GM21619 (cell line): ENCODE measurements around the gene S100PBP.
A peak's percentile ranks its signal among the peaks of the same experiment; 100 is the strongest.

Experiments
- ATAC-seq: cut with Tn5 transposase; IDR thresholded peaks from one replicate; pipeline ENCODE4 v1.9.1; 2021; ENCODE audit not compliant: unreplicated experiment

The S100PBP gene

DNA sequence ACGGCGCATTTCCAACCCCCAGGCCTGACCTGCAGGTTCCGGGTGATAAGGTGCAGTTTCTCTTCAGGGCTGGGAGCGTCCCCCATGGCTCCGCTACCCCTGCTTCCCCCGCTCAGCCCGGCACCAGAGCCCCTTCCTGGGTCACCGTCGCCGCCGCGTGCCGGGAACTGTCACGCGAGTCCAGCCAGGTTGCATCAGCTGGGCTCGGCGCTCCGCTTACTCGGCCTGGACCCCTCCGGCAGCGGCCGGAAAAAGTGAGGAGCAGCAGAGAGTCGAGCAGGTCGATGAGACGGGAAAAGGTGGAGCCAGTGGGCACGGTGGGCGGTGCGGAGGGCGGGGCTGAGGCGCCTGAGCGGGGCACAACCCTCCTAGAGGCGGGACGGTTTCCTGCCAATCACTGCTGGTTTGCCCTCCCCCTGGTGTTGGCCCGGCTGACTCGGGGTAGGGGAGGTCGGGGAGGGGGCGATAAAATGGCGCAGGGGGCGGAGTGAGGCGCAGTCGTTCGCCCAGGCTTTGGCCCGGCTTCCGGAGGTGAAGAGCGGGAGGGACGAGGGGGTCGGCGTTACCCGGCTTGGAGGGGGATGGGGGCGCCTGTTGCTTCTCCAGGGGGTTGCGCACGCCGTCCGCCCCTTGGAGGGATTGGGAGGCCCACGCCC lies at the start of gene S100PBP, which contains the start of gene YARS1:
S100PBP (plus strand) TSS at position 495 of the 656 bp plus-strand sequence. CDS start 8,447 bp downstream, outside the sequence.
YARS1 (minus strand) TSS at position 200 of the 656 bp plus-strand sequence; CDS start at position 86, 114 bp downstream.
- peak; percentile 77 for ATAC-seq

DNA sequence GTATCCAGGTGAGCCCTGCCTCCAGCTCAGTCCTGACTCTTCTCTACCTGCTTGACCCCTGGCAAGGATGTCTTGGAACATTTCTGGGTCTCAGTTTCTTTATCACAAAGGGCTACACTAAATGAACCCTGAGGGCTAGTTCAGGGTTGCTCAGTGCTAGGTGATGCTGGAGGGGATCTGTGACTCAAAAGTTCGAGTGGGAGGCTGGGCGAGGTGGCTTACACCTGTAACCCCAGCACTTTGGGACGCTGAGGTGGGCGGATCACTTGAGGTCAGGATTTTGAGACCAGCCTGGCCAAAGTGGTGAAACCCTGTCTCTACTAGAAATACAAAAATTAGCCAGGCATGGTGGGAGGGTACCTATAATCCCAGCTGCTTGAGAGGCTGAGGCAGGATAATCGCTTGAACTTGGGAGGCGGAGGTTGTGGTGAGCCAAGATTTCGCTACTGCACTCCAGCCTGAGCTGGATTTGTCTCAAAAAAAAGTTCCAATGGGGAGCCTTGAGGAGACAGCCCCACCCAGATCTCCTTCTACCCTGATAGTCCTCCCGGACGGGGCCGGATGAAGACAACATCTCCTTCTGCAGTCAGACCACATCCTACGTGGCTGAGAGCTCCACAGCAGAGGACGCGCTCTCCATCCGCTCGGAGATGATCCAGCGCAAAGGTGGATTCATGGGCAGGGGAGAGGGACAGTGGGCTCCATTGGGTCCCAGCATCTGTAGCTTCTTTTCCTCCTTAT lies 49.2 kb upstream of the S100PBP start:
- no peak for ATAC-seq

DNA sequence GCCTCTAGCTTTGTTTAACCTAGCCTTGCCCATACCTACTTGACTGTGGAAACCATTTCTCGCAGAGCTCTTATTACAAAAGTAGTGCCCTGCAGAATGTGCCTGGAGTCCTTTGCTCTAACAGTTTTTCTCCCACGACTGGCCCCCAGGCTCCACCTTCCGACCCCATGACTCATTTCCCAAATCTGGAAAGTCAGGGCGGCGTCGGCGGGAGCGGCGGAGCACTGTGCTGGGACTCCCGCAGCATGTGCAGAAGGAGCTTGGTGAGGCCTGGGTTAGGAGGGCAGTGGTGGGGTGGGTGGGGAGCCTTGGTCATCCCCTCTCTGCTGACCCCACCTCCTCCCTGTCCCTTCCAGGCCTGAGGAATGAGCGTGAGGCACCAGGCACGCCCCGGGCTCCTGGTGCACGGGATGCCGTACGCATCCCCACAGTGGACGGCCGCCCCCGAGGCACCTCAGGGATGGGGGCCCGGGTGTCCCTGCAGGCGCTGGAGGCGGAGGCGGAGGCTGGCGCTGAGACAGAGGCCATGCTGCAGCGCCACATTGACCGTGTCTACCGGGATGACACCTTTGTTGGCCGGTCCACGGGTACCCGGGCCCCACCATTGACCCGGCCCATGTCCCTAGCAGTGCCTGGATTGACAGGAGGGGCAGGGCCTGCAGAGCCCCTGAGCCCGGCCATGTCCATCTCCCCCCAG lies 47.8 kb upstream of the S100PBP start:
- ATAC-seq, result no peak

DNA sequence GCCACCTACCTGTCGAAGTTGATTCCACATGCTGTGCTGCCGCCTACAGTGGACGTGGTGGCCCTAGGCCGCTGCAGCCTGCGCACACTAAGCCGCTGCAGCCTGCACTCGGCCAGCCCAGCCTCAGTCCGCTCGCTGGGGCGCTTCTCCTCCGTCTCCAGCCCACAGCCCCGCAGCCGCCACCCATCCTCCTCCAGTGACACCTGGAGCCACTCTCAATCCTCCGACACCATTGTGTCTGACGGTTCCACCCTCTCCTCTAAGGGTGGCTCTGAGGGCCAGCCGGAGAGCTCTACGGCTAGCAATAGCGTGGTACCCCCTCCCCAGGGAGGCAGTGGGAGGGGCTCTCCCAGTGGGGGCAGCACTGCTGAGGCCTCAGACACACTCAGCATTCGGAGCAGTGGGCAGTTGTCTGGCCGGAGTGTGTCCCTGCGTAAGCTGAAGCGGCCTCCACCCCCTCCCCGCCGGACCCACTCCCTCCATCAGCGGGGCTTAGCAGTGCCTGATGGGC lies 47.2 kb upstream of the S100PBP start:
- ATAC-seq, result no peak

DNA sequence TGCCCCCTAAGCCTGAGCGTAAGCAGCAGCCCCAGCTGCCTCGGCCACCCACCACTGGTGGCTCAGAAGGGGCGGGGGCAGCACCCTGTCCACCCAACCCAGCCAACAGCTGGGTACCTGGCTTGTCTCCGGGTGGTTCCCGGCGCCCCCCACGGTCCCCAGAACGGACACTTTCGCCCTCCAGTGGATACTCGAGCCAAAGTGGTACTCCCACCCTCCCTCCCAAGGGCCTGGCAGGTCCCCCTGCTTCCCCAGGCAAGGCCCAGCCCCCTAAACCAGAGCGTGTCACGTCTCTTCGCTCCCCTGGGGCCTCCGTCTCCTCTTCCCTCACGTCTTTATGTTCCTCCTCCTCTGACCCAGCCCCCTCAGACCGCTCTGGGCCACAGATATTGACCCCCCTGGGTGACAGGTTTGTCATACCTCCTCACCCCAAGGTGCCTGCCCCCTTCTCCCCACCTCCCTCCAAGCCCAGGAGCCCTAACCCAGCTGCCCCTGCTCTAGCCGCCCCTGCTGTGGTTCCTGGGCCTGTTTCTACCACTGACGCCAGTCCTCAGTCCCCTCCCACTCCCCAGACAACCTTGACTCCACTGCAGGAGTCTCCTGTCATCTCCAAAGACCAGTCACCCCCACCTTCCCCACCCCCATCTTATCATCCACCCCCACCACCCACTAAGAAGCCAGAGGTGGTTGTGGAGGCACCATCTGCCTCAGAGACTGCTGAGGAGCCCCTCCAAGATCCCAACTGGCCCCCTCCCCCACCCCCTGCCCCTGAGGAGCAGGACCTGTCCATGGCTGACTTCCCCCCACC lies 46.5 kb upstream of the S100PBP start:
- ATAC-seq, result no peak

DNA sequence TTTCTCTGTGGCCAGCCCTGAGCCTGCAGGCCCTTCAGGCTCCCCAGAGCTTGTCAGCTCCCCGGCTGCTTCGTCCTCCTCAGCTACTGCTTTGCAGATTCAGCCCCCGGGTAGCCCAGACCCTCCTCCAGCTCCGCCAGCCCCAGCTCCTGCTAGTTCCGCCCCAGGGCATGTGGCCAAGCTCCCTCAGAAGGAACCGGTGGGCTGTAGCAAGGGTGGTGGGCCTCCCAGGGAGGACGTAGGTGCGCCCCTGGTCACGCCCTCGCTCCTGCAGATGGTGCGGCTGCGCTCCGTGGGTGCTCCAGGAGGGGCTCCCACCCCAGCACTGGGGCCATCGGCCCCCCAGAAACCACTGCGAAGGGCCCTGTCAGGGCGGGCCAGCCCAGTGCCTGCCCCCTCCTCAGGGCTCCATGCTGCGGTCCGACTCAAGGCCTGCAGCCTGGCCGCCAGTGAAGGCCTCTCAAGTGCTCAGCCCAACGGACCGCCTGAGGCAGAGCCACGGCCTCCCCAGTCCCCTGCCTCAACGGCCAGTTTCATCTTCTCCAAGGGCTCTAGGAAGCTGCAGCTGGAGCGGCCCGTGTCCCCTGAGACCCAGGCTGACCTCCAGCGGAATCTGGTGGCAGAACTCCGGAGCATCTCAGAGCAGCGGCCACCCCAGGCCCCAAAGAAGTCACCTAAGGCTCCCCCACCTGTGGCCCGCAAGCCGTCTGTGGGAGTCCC lies 45.7 kb upstream of the S100PBP start:
- ATAC-seq, result no peak

DNA sequence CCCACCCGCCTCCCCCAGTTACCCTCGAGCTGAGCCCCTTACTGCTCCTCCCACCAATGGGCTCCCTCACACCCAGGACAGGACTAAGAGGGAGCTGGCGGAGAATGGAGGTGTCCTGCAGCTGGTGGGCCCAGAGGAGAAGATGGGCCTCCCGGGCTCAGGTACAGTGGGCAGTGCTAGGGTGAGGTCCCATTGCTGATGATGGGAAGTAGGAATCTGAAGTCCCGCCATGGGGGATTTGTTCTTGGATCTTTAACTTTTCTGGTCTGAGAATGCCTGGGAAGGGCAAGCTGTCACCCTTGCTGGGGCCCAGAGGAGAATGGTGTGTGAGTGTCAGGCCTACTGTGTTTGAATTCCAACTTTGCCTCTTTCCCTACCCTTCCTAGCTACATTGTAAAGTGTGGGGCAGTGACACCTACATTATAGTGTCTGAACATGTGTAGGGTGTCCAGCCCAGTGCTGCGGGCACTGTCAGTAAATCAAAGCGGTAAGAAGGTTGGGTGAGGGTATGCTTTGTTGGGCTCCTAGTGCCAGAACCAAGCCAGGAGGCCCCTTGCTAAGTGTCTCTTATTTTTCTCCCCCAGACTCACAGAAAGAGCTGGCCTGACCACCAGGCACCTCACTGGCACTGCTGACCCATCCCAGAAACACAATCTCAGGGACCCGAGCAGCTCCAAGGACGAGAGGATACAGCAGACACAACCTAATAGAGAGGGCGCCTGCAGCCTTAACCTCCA lies 45.0 kb upstream of the S100PBP start:
- ATAC-seq, result no peak

DNA sequence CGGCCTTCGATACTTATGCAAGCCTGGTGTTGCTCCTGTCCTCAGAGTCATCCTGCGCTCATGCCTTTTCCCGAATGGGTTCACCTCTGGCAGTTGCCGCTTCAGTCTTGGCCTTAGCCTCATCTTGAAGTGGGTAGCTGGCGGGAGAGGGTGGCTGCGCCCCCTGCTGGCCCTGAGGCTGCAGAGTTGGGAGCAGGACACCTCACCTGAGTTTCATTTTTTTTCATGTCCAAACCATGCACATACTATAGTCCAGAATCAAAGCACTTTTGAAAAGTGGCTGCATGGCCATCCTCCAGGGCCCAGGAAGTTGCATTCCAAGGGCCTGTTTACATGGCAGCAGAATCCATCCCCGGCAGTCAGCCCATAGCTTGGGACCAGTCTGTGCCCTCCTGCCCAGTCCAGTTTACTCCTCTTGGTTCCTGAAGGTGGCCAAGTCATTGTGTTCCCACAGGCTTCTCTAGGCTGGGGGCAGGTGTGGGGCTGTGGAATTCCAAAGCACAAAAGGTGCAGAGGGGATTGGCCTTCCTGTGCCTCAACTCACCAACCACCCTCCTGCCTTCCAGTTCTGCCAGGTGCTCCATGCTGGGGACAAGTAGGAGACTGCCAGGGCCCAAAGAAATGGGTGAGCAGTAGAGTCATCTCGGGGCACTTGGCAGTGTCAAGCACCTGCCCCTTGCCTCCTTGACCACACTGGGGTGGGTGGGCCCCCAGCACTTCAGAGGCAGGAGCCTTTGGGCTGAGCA lies 44.3 kb upstream of the S100PBP start:
- no peak for ATAC-seq

DNA sequence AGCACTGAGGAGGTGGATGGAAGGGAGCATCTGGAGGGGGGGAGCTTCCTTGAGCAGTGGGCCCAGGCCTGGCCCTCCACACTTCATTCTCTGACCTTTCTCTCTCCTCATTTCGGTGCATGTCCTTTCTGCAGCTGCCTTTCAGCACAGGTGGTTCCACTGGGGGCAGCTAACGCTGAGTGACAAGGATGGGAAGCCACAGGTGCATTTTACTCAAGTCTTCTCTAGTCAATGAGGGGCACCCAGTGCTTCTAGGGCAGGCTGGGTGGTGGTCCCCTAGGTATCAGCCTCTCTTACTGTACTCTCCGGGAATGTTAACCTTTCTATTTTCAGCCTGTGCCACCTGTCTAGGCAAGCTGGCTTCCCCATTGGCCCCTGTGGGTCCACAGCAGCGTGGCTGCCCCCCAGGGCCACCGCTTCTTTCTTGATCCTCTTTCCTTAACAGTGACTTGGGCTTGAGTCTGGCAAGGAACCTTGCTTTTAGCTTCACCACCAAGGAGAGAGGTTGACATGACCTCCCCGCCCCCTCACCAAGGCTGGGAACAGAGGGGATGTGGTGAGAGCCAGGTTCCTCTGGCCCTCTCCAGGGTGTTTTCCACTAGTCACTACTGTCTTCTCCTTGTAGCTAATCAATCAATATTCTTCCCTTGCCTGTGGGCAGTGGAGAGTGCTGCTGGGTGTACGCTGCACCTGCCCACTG lies 43.5 kb upstream of the S100PBP start:
- no peak for ATAC-seq

DNA sequence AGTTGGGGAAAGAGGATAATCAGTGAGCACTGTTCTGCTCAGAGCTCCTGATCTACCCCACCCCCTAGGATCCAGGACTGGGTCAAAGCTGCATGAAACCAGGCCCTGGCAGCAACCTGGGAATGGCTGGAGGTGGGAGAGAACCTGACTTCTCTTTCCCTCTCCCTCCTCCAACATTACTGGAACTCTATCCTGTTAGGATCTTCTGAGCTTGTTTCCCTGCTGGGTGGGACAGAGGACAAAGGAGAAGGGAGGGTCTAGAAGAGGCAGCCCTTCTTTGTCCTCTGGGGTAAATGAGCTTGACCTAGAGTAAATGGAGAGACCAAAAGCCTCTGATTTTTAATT lies 43.0 kb upstream of the S100PBP start:
- ATAC-seq, result no peak

DNA sequence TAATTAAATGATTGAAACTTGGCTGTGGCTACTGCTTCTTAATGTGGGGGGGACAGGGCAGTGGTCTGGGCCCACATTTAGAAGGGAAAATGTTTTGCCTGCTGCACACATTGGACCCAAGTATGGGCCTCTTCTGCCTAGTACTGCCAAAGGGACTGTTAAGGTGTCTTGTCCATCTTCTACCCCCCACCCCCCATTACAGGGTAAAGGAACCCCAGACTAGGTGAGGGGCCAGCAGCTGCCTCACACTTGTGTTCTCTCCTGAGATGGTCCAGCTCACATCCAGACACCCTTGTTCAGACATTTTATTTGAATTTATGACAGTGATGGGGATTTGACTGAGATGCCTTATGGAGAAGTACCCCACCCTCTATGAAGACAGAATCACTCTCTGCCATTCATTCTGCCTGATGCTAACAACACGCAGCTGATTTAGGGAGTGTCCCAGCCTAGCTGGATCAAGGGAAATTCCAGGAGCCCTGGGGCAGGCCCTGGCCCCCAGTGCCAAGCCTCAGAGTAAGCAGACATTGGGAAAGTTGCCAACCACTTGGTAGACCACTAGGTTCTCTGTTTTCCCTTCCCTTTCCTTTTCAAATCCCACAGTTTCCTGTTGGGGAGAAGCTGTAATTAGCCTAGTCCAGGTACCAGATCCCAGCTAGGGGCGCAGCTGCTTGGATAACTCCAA lies 42.4 kb upstream of the S100PBP start:
- no peak for ATAC-seq

DNA sequence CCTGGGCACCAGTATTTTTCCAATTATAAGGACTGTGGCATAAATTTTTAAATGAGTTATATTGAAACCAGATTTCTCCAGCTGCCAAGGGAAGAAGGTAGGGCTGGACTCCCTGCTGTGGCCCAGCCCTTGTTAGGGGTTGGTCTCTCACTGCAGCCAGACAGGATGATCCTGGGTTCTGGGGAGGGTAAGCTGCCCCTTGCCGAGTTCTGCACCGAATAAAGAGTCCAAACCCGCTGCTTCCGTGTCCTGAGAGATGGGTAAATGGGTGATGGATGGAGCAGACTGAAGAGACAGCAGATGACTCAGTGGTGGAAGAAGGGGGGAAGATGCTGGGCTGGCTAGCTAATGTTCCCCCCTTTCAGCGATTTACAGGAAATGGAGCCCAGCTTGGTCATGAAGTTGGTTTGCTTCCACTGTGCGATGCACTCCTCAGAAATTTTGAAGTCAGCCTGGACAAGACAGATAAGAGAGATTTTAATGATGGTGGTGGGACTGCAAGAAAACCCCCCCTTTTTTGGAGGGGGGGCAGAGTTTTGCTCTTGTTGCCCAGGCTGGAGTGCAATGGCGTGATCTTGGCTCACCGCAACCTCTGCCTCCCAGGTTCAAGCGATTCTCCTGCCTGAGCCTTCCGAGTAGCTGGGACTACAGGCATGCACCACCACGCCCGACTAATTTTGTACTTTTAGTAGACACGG lies 41.7 kb upstream of the S100PBP start:
- no peak for ATAC-seq

DNA sequence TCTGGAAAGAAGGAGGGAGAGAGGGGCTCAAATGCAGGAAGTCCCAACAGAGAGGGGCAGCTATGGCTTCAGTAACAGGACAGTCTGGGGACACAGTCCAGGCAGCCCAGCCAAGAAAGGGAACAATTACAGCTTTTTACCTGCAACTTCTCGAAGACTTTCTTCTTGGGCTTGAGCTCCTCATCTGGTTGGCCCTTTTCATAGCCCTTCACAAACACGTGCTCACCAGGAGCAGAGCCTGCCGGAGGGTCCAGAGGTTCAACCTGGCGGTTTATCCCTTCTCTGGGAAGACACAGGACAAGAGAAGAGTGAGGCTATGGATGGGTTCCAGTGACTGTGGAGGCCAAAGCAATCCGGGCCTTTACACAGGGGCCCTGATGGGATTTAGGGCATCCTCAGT lies 38.2 kb upstream of the S100PBP start:
- no peak for ATAC-seq

DNA sequence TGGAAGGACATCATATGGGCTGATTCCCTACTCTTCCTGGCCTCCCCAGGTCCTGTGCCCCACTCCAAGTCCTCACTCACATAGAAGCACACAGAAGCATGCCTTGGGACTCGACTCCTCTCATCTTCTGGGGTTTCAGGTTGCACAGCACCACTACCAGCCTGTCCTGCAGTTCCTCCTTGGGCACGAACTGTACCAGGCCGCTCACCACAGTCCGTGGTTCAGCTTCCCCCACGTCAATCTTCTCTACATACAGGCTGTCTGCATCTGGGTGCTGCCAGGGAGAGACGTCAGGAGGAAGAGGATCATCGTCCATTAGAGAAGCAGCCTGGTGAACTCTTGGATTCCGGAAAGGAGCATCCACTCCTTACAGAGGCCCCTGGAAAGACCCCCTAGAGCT lies 37.4 kb upstream of the S100PBP start:
- no peak for ATAC-seq

DNA sequence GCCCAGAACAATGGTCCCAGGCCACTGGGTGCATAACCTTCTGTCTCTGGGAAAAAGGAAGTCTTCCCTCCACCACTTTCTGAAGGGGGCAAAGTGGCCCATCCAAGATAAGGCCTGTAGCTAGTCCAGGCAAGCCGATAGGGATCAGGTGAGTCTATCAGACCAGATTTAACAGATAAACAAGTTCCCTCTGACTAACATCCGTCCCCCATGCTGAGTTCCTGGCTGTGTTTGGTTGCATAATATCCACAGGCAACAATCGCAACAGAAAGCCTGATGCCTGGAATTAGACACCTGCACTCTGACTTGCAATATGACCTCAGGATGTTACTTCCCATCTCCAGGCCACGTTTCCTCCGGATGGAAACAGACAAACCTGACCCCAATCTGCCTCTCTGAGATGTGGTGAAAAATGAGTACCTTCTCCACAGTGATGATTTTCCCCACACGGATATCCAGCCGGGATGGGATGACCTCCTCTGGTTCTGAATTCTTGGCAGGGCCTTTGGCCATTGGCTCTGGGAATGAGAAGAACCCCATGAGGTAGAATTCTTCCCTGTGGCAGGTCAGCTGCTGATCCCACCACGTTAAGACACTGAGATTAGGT lies 36.7 kb upstream of the S100PBP start:
- ATAC-seq, result no peak

DNA sequence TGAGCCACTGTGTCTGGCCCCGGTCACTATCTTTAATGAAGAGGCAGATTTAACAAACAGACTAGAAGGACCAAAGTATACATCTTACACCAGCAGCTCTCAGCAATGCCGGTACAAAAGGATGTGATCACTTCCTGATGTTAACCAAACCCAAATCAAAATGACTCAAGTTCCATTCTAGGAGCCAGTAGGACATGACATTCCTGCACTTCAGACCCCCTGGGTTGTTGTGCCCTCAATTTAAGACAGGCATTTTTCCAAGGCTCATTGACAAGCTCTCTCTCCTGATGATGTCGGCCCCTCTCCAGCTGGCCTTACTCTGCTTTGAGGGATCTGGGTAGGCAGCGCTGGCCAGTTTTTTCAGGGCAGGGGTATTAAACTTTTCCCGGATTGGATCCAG lies 35.4 kb upstream of the S100PBP start:
- no peak for ATAC-seq

DNA sequence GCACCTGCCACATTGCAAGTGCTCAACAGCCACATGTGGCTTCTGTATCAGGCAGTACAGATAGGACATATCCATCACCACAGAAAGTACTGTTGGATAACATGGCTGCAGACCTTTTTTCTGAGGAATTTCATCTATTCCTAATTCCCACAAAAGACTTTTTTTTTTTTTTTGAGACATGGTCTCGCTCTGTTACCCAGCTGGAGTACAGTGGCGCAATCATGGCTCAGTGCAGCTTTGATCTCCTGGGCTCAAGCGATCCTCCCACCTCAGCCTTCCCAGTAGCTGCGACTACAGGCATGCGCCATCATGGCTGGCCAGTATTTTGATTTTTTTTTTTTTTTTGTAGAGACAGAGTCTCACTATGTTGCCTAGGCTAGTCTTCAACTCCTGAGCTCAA lies 33.6 kb upstream of the S100PBP start:
- no peak for ATAC-seq
